Esophagus squamous epithelium (tissue), 4 donors: ENCODE results near the gene IQCH.

ENCODE experiments used
- CTCF ChIP-seq, 6 experiments: fragments of 450-650 bp in 4 of 6; fragments of 200-600 bp in 2 of 6; sonication (generic) in 2 of 6; IDR thresholded peaks; one replicate each; pipeline ENCODE4 v1.5.1; 2016 to 2019; ENCODE audit warnings: antibody characterized with exemption in 6 of 6, mild to moderate bottlenecking in 4 of 6, moderate library complexity in 4 of 6
- POLR2A ChIP-seq, 4 donors: fragments of 450-650 bp; IDR thresholded peaks; one replicate each; pipeline ENCODE4 v1.6.1; 2017; ENCODE audit warnings: antibody characterized with exemption in 4 of 4, mild to moderate bottlenecking in 4 of 4, moderate library complexity in 3 of 4

GRCh38 chr15:67290319-67290718, 35.7 kb downstream of the IQCH start:
- TF ChIP-seq CTCF (IDR thresholded peaks at IDR 0.05) (no peak), POLR2A (IDR thresholded peaks at IDR 0.05) (no peak)
